ENCODE results near the gene TET3. TPM values are rescaled to one million over a fixed set of nuclear protein-coding genes. Genes with fewer than 3 reads are reported as not detected.
A peak's percentile ranks its signal among the peaks of the same experiment; 100 is the strongest.

Gene TET3
- total and polyA plus RNA-seq, 9 of the 15 experiments (the other 6 are each of a cell fraction or from before 2014, with no cell fraction given) = 0.35 to 16.3 (median 5.5) TPM

DNA sequence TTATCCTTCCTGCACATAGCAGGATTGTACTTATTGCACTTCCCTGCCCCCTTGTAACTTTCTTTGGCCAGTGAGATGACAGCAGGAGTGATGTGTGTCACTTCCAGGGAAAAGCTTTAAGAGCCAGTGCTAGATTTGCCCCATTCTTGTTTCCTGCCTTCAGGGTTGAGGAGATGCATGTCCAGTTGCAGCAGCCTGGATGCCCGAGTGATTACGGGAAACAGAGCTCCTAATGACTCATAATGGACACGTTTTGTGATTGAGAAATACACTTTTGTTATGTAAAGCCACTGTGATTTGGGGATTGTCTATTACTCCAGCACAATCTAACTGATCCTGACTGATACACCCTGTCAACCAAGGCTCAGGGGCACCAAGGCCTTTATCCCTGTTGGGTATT is 5.0 kb upstream of the TET3 start (continued):
- no peak for TF ChIP-seq ZC3H4 (CRISPR knock-in tag; IDR thresholded peaks at IDR 0.05; ENCODE audit: borderline replicate concordance)
- no peak for TF ChIP-seq ADNP (tag; IDR thresholded peaks at IDR 0.05)
- TF ChIP-seq, protein P1, sequence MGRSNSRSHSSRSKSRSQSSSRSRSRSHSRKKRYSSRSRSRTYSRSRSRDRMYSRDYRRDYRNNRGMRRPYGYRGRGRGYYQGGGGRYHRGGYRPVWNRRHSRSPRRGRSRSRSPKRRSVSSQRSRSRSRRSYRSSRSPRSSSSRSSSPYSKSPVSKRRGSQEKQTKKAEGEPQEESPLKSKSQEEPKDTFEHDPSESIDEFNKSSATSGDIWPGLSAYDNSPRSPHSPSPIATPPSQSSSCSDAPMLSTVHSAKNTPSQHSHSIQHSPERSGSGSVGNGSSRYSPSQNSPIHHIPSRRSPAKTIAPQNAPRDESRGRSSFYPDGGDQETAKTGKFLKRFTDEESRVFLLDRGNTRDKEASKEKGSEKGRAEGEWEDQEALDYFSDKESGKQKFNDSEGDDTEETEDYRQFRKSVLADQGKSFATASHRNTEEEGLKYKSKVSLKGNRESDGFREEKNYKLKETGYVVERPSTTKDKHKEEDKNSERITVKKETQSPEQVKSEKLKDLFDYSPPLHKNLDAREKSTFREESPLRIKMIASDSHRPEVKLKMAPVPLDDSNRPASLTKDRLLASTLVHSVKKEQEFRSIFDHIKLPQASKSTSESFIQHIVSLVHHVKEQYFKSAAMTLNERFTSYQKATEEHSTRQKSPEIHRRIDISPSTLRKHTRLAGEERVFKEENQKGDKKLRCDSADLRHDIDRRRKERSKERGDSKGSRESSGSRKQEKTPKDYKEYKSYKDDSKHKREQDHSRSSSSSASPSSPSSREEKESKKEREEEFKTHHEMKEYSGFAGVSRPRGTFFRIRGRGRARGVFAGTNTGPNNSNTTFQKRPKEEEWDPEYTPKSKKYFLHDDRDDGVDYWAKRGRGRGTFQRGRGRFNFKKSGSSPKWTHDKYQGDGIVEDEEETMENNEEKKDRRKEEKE (IDR thresholded peaks at IDR 0.05; ENCODE audit: borderline replicate concordance in 1 of 2, control insufficient read depth in 1 of 2, low read depth in 2 of 2, low read length in 1 of 2) = no peak
- no peak for TF ChIP-seq BDP1 (IDR thresholded peaks at IDR 0.05; ENCODE audit: insufficient read depth, insufficient read length)
- TF ChIP-seq BHLHE40 (IDR thresholded peaks at IDR 0.05; ENCODE audit: low read length) = peak; percentile 9; the same call in 1 of the 2 replicates
- no peak for TF ChIP-seq CEBPG (CRISPR knock-in tag; IDR thresholded peaks at IDR 0.05)
- TF ChIP-seq CEBPG (tag; conservative IDR thresholded peaks at IDR 0.05 in 1 of 2, IDR thresholded peaks at IDR 0.05 in 1 of 2) = peak in 1 of 2 experiments; percentile 32; a peak in 1 of 4 replicates
- 0 out of 2 replicates have a peak, but pooled peaks have one; percentile 26 for TF ChIP-seq NBN (IDR thresholded peaks at IDR 0.05; ENCODE audit: low read depth)
- peak; percentile 11 for TF ChIP-seq MEIS2 (IDR thresholded peaks at IDR 0.05; ENCODE audit: partially characterized antibody)
- no peak for TF ChIP-seq YY1 (IDR thresholded peaks at IDR 0.05; ENCODE audit: borderline replicate concordance in 1 of 3, control insufficient read depth in 1 of 3, extremely low read depth in 1 of 3, insufficient read depth in 3 of 3, insufficient read length in 1 of 3, insufficient replicate concordance in 2 of 3, low read depth in 1 of 3, low read length in 2 of 3)
- TF ChIP-seq TAF9B (IDR thresholded peaks at IDR 0.05; ENCODE audit: partially characterized antibody) = no peak
- no peak for TF ChIP-seq CTBP1 (IDR thresholded peaks at IDR 0.05; ENCODE audit: borderline replicate concordance)
- peak; percentile 43 to 49; a peak in 2 of 4 replicates for TF ChIP-seq KDM1A (IDR thresholded peaks at IDR 0.05)
- TF ChIP-seq FOSL1 (tag; conservative IDR thresholded peaks at IDR 0.05) = 0 out of 2 replicates have a peak, but pooled peaks have one; percentile 43
- TF ChIP-seq CREB3L1 (IDR thresholded peaks at IDR 0.05; ENCODE audit: borderline replicate concordance, low read depth) = no peak
- no peak for TF ChIP-seq FOXJ2 (tag; IDR thresholded peaks at IDR 0.05)
- no peak for TF ChIP-seq TEAD4 (IDR thresholded peaks at IDR 0.05; ENCODE audit: low read length)
- TF ChIP-seq TEAD4 (CRISPR knock-in tag; IDR thresholded peaks at IDR 0.05; ENCODE audit: borderline replicate concordance) = no peak
- TF ChIP-seq SPI1 (IDR thresholded peaks at IDR 0.05; ENCODE audit: borderline replicate concordance, low read depth, low read length) = no peak
- no peak for TF ChIP-seq NELFE (IDR thresholded peaks at IDR 0.05; ENCODE audit: insufficient read depth, insufficient read length)
- TF ChIP-seq, protein P2, sequence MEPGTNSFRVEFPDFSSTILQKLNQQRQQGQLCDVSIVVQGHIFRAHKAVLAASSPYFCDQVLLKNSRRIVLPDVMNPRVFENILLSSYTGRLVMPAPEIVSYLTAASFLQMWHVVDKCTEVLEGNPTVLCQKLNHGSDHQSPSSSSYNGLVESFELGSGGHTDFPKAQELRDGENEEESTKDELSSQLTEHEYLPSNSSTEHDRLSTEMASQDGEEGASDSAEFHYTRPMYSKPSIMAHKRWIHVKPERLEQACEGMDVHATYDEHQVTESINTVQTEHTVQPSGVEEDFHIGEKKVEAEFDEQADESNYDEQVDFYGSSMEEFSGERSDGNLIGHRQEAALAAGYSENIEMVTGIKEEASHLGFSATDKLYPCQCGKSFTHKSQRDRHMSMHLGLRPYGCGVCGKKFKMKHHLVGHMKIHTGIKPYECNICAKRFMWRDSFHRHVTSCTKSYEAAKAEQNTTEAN (CRISPR knock-in tag; IDR thresholded peaks at IDR 0.05) = no peak
- TF ChIP-seq NR2C1 (IDR thresholded peaks at IDR 0.05) = no peak
- TF ChIP-seq NR2C1 (tag; IDR thresholded peaks at IDR 0.05) = no peak
- TF ChIP-seq ARNT (IDR thresholded peaks at IDR 0.05) = 0 out of 4 replicates have a peak, but pooled peaks of 1 of the 2 experiments have one; percentile 35

All from K562 (cell line).